Stimulated activated memory B cell treated with anti-CD40 and anti-IgM and Interleukin-4, amounts not matched to agents 10 μg/mL and 1 μg/mL and 100 μg/mL, for 72 hours (primary cell): Measurements from ENCODE around the gene UGGT1.
A peak's percentile ranks its signal among the peaks of the same experiment; 100 is the strongest.

ENCODE experiments used
- ATAC-seq: fragments of 150-1000 bp; cut with Tn5 transposase; 2 replicates; pipeline ENCODE4 v1.10.0; 2021
- H3K27ac Mint-ChIP-seq: one replicate; pipeline ENCODE4 v1.8.0; 2022; ENCODE audit warnings: mild to moderate bottlenecking, mixed read lengths
- H3K27me3 Mint-ChIP-seq: one replicate; pipeline ENCODE4 v1.8.0; 2022; ENCODE audit warnings: mixed read lengths
- H3K36me3 Mint-ChIP-seq: one replicate; pipeline ENCODE4 v1.8.0; 2022; ENCODE audit warnings: mixed read lengths
- H3K4me1 Mint-ChIP-seq: one replicate; pipeline ENCODE4 v1.8.0; 2022; ENCODE audit warnings: mixed read lengths
- H3K4me3 Mint-ChIP-seq: one replicate; pipeline ENCODE4 v1.8.0; 2022; ENCODE audit warnings: mild to moderate bottlenecking, moderate library complexity, mixed read lengths
- H3K9me3 Mint-ChIP-seq: one replicate; pipeline ENCODE4 v1.8.0; 2022; ENCODE audit warnings: mixed read lengths

UGGT1 gene

DNA sequence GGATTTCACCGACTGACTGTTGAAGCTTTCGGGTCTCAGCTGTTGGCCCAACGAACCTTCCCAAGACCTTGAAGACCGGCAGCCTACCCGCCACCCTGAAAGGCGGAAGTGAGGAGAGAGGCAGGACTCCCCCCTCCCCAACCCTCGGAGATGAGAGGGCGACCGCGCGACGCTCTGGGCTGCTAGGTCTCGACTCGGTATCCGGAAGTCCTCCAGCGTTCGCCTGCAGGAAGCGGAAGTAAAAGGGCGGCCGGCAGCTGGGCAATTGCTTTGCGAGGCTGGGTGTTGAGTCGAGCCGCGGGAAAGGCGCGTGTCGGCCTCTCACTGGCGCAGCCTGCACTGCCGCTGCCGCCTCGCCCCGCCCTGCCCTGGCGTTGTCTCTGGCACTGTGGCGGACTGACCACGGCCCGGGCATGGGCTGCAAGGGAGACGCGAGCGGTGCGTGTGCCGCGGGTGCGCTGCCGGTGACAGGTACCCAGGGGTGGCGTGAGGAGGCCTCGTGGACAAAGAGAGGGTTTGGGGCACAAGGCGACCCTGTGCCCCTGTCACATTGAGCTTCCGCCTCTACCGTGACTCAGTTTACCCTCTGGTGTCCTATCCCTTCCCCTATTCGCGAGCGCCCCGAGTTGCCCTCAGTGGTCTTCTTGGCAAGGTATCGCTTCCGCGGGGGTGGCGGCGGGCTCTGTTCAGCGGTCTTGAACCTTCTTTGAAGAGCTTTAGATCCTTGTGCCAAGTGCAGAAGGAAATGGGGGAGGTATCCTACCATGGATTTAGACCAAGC is at the start of gene UGGT1:
Gene UGGT1 (plus strand): TSS at position 256 of the 781 bp plus-strand sequence. CDS start 158 bp downstream, at position 414.
- Mint-ChIP-seq H3K9me3 (no peaks in the 10 kb centered on the region), H3K36me3 (peaks cover 7% of the 10 kb centered on the region), H3K4me1 (peaks cover 29% of the 10 kb centered on the region), H3K27ac (peak within 1 kb of the TSS; percentile 91), H3K27me3 (no peaks in the 10 kb centered on the region), H3K4me3 (peak within 1 kb of the TSS; percentile 94)
- ATAC-seq = peak; percentile 100

DNA sequence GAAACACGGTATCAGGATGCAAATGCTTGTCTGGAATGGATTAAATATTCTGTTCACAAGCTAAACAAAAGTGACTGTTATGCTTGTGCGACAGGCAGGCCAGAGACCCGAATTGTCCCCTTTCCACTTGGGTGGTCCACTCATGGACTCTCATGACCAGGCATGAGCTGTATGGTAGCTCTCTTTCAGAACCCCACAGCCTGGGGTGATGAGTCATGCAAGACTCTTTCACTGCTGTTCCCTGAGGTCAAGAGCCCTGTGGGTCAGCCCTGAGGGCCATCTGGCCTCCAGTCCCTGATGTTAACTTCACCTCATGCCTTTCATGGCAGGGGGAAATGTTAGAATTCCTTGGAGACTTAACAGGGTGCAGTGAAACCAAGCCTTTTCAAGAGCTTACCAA is 49.4 kb upstream of the UGGT1 start:
- Mint-ChIP-seq H3K4me3 (no peak overlapping the region), H3K27ac (no peak overlapping the region), H3K36me3 (no peaks in the 10 kb centered on the region), H3K4me1 (peaks cover 6% of the 10 kb centered on the region), H3K9me3 (peaks cover 33% of the 10 kb centered on the region), H3K27me3 (peaks cover 33% of the 10 kb centered on the region)
- ATAC-seq = no peak

DNA sequence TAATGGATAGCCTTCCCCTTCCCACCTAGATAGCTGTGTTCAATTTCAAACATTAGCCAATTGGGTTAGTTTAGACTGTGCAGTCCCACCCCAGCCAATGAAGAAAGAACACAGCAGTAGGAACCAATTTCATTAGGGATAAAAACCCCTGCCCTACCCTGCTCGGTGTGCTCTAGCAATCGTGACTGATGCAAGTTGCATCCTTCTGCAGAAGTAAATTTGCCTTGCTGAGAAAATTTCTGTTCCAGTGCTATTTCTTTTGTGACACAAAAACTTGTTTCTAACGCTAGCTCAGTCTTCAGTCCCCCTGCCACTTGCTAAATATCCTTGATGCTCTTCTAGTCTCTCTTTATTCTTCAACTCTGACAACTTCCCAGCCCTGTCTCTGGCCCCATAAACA is 48.0 kb upstream of the UGGT1 start:
- Mint-ChIP-seq H3K9me3 (peaks cover 26% of the 10 kb centered on the region), H3K27ac (no peak overlapping the region), H3K4me3 (no peak overlapping the region), H3K4me1 (peaks cover 6% of the 10 kb centered on the region), H3K36me3 (no peaks in the 10 kb centered on the region), H3K27me3 (peaks cover 41% of the 10 kb centered on the region)
- ATAC-seq = no peak

DNA sequence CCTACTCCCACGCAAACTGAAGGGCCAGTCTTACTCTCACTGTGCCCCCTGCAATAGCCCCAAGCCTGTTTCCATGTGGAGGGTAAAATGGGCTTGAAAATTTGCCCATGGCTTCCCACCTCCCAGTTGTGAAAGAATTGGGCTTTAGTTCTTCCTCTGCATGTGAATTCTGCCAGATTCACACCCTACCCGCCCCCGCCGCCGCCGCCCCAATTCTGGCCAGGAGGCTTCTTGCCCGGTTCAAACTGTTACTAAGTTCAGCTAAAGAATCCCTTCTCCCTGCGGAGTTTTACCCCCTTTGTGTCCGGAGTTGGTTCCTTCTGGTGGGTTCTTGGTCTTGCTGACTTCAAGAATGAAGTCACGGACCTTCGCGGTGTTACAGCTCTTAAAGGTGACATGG is 37.7 kb upstream of the UGGT1 start:
- ATAC-seq = no peak
- Mint-ChIP-seq H3K36me3 (peaks cover 7% of the 10 kb centered on the region), H3K27me3 (peaks cover 77% of the 10 kb centered on the region), H3K27ac (no peak overlapping the region), H3K4me1 (no peaks in the 10 kb centered on the region), H3K4me3 (no peak overlapping the region), H3K9me3 (peaks cover 11% of the 10 kb centered on the region)

DNA sequence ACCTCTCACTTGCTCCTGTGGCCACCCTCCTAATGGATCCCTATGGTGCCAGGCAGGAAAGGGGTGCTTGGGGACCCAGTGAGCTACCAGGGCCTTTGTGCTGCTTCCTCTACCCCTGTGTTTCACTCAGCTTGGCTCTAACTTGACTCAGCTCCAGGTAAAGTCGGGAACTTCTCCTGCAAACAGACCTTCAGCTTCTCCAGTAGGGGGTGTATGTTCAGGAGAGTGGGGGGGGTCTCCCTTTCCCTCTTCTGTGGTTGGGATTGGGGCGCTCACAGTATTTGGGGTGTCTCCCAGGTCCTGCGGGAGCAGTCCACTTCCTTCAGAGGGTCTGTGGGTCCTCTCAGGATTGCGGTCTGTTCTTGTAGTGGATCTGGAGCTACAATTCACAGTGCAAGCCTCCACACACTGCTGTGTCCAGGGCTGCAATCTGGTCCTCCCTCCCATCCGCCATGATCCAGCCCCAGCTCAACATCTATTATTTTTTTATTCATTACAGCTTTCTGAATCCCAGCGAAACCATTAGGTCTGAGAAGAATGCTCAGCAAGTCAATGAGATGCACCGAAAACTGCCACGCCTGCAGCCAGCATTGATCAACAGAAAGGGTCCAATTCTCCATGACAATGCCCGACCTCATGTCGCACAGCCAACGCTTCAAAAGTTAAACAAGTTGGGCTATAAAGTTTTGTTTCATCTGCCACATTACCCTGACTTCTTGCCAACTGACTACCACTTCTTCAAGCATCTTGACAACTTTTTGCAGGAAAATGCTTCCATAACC is 36.7 kb upstream of the UGGT1 start:
- H3K36me3 Mint-ChIP-seq = peaks cover 7% of the 10 kb centered on the region

DNA sequence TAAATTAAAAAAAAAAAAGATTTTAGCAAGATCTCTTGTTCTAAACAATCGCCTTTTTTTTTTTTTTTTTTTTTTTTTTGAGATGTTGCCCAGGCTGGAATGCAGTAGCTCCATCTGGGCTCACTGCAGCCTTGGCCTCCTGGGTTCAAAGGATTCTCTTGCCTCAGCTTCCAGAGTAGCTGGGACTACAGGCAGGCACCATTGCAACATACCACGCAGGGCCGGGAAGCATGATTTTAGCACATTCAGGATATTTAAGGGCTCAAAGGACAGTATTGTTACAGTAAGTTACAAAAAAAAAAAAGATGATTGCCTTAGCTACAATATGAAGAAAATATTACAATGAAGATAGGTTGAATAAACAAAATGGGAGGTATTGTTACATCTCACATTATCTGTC is 33.7 kb upstream of the UGGT1 start:
- no peak overlapping the region for H3K27ac Mint-ChIP-seq
- H3K4me1 Mint-ChIP-seq = no peaks in the 10 kb centered on the region
- ATAC-seq = no peak
- H3K9me3 Mint-ChIP-seq = no peaks in the 10 kb centered on the region
- H3K4me3 Mint-ChIP-seq = no peak overlapping the region
- H3K27me3 Mint-ChIP-seq = peaks cover 52% of the 10 kb centered on the region
- H3K36me3 Mint-ChIP-seq = no peaks in the 10 kb centered on the region

More for the DNA sequence above, 36.7 kb upstream of the UGGT1 start:
- peaks cover 9% of the 10 kb centered on the region for H3K9me3 Mint-ChIP-seq
- H3K4me1 Mint-ChIP-seq = no peaks in the 10 kb centered on the region
- H3K27ac Mint-ChIP-seq = no peak overlapping the region
- no peak overlapping the region for H3K4me3 Mint-ChIP-seq
- no peak for ATAC-seq
- H3K27me3 Mint-ChIP-seq = peaks cover 73% of the 10 kb centered on the region

DNA sequence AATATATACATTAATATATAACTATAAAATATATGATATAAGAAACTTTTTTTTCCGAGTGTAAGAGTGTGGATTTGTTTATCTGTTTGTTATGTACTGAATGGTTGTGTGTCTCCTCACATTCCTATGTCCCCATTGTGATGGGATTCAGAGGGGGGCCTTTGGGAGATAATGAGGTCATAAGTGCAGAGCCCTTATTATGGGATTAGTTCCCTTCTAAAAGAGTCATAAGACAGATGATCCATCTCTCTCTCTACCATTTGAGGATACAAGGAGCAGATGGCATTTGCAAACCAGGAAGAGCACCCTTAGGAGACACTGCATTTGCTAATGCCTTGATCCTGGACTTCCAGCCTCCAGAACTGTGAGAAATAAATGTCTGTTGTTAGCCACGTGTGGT is 32.9 kb upstream of the UGGT1 start:
- Mint-ChIP-seq H3K4me3 (no peak overlapping the region), H3K9me3 (no peaks in the 10 kb centered on the region), H3K27me3 (peaks cover 52% of the 10 kb centered on the region), H3K36me3 (no peaks in the 10 kb centered on the region), H3K27ac (no peak overlapping the region), H3K4me1 (peaks cover 1% of the 10 kb centered on the region)
- no peak for ATAC-seq

DNA sequence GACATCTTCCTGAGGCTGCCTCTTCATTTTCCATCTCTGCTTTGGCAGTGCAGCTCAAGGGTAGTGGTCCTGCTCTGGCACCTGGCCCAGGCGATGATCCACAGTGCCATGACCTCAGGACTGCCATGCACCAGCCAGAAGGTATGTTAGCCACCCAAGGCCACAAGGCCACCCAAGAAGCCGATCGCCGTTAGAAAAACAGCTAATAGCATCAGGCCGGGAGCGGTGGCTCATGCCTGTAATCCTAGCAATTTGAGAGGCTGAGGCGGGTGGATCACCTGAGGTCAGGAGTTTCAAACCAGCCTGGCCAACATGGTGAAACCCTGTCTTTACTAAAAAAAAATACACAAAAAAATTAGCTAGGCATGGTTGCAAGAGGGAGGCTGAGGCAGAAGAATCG is 28.4 kb upstream of the UGGT1 start:
- peaks cover 5% of the 10 kb centered on the region for H3K4me1 Mint-ChIP-seq

GRCh38 chr2:128064353-128064752 is 26.6 kb upstream of the UGGT1 start:
- Mint-ChIP-seq H3K36me3 (no peaks in the 10 kb centered on the region), H3K9me3 (no peaks in the 10 kb centered on the region), H3K4me3 (no peak overlapping the region), H3K27ac (no peak overlapping the region), H3K4me1 (peaks cover 5% of the 10 kb centered on the region), H3K27me3 (peaks cover 15% of the 10 kb centered on the region)
- no peak for ATAC-seq

More for the DNA sequence above, 28.4 kb upstream of the UGGT1 start:
- Mint-ChIP-seq H3K9me3 (no peaks in the 10 kb centered on the region), H3K36me3 (no peaks in the 10 kb centered on the region), H3K4me3 (no peak overlapping the region), H3K27me3 (peaks cover 21% of the 10 kb centered on the region), H3K27ac (no peak overlapping the region)
- ATAC-seq = no peak

DNA sequence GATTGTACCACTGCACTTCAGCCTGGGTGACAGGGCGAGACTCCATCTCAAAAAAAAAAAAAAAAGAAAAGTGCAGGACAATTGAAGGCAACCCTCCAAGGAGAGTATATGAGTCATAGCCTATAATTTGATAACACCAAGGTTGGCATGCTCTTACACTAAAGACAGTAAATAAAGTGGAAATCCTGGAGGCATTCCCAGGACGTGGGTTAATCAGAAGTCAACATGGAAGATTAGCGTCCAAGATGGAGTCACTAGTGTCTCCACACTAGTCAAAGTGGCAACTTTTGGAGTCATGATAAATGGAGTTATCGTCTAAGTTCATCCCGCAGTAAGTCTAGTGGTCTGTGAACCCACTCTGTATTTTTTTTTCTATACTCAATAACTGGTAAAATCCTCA is 21.2 kb upstream of the UGGT1 start:
- Mint-ChIP-seq H3K4me3 (no peak overlapping the region), H3K9me3 (no peaks in the 10 kb centered on the region), H3K4me1 (no peaks in the 10 kb centered on the region), H3K27me3 (no peaks in the 10 kb centered on the region), H3K36me3 (no peaks in the 10 kb centered on the region), H3K27ac (no peak overlapping the region)
- ATAC-seq = no peak

- Mint-ChIP-seq H3K4me3 (no peak overlapping the region), H3K9me3 (no peaks in the 10 kb centered on the region), H3K4me1 (peaks cover 8% of the 10 kb centered on the region), H3K36me3 (no peaks in the 10 kb centered on the region), H3K27ac (no peak overlapping the region), H3K27me3 (no peaks in the 10 kb centered on the region)
- no peak for ATAC-seq
Observed at GRCh38 chr2:128073278-128073677, 17.7 kb upstream of the UGGT1 start.

- no peaks in the 10 kb centered on the region for H3K9me3 Mint-ChIP-seq
- H3K4me3 Mint-ChIP-seq = no peak overlapping the region
- H3K27me3 Mint-ChIP-seq = no peaks in the 10 kb centered on the region
- H3K4me1 Mint-ChIP-seq = peaks cover 8% of the 10 kb centered on the region
- no peaks in the 10 kb centered on the region for H3K36me3 Mint-ChIP-seq
- H3K27ac Mint-ChIP-seq = peak overlapping the region; percentile 12
- ATAC-seq = no peak
Observed at GRCh38 chr2:128076461-128077106, 14.4 kb upstream of the UGGT1 start.

DNA sequence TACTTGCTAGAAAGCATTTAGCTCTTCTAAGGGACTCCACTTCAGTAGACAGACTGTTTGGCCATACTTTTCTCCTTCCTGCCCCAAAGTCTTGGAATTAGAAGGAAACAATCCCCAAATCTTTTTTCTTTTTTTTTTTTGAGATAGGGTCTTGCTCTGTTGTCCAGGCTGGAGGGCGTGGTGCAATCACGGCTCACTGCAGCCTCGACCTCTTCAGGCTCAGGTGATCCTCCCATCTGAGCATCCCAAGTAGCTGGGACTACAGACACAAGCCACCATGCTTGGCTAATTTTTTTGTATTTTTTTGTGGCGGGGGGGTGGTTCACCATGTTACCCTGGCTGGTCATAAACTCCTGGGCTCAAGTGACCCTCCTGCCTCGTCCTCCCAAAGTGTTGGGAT is 6.2 kb upstream of the UGGT1 start:
- ATAC-seq = no peak
- H3K27me3 Mint-ChIP-seq = peaks cover 15% of the 10 kb centered on the region
- H3K36me3 Mint-ChIP-seq = no peaks in the 10 kb centered on the region
- H3K27ac Mint-ChIP-seq = no peak overlapping the region
- H3K9me3 Mint-ChIP-seq = peaks cover 5% of the 10 kb centered on the region
- no peaks in the 10 kb centered on the region for H3K4me1 Mint-ChIP-seq
- no peak overlapping the region for H3K4me3 Mint-ChIP-seq

DNA sequence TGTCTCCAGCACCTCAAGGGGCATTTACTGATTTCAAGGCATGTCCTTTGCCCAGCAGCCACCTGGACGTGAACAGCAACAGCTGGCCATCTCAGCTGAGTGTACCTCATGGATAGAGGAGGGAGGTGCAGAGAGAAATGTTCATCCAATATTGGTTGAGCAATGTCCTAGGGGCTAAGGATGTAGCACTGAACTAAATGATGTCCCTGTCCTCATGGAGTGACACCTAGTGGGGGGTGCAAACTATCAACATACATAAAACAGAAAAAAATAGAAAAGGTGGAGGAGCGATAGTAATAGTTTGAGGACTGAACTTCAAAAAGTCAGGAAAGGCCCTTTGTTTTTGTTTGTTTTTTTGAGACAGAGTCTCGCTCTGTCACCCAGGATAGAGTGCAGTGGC is 4.8 kb upstream of the UGGT1 start:
- Mint-ChIP-seq H3K4me1 (peaks cover 1% of the 10 kb centered on the region), H3K9me3 (peaks cover 5% of the 10 kb centered on the region), H3K27me3 (peaks cover 15% of the 10 kb centered on the region), H3K36me3 (no peaks in the 10 kb centered on the region), H3K4me3 (no peak overlapping the region), H3K27ac (no peak overlapping the region)
- no peak for ATAC-seq

- Mint-ChIP-seq H3K4me1 (peaks cover 28% of the 10 kb centered on the region), H3K9me3 (no peaks in the 10 kb centered on the region), H3K4me3 (peak overlapping the region; percentile 94), H3K27ac (peak overlapping the region; percentile 91), H3K36me3 (peaks cover 6% of the 10 kb centered on the region), H3K27me3 (no peaks in the 10 kb centered on the region)
- ATAC-seq = peak; percentile 5
Observed at GRCh38 chr2:128090575-128090944, 440 bp upstream of the UGGT1 start.
